GM12878 (cell line): ENCODE results near the gene HK1. TPM values are rescaled to one million over a fixed set of nuclear protein-coding genes. Genes with fewer than 3 reads are reported as not detected.
"Not testable (repeated sequence)": the region's sequence is repeated elsewhere in the genome, so short reads cannot be mapped to it uniquely, and the experiment has no call there.

Experiments
- ATAC-seq: fragments of 200-7000 bp; cut with Tn5 transposase; 3 replicates; pipeline ENCODE4 v1.9.1; 2020; ENCODE audit warnings: mild to moderate bottlenecking, moderate library complexity
- BruUV-seq: library from RNA; stranded (reverse); fragments of 400-500 nt; replicated peaks from 2 replicates; lab custom pipeline; 2021; lab: Mats Ljungman, UMichigan
- CTCF ChIA-PET: fragments of 300-600 bp; sonication (Branson Sonifier 250); formaldehyde crosslinking; extraction: SDS; loops from one replicate; lab custom pipeline; 2021; ENCODE audit warnings: inconsistent platforms; lab: Yijun Ruan, JAX
- POLR2A ChIA-PET: fragments of 350-600 bp; formaldehyde crosslinking; extraction: SDS; loops from one replicate; lab custom pipeline; 2021; ENCODE audit warnings: inconsistent platforms; lab: Charles Lee
- RAD21 ChIA-PET: fragments of 300-600 bp; sonication (Branson Sonifier 250); formaldehyde crosslinking; loops from one replicate; lab custom pipeline; 2023; ENCODE audit warnings: antibody characterized with exemption; ENCODE audit not compliant: unreplicated experiment; lab: Charles Lee
- SMC1A ChIA-PET: fragments of 300-600 bp; sonication (Branson Sonifier 250); formaldehyde crosslinking; loops from one replicate; lab custom pipeline; 2023; ENCODE audit not compliant: unreplicated experiment, uncharacterized antibody; lab: Charles Lee
- DNase-seq: peaks from one replicate; pipeline ENCODE4 v3.0.0-alpha.2; 2011; ENCODE audit warnings: low read depth, low spot score
- FAIRE-seq: peaks from 3 replicates; lab custom pipeline; 2011; peaks lifted over from hg19 to GRCh38; lab: Jason Lieb, UNC
- H2AFZ ChIP-seq: 2 replicates; pipeline ENCODE4 v1.6.0; 2011; ENCODE audit warnings: low read depth, low read length, control low read depth; ENCODE audit not compliant: control insufficient read depth
- H3K27ac ChIP-seq: 2 replicates; pipeline ENCODE4 v1.5.1; 2011; ENCODE audit warnings: control low read depth; ENCODE audit not compliant: control insufficient read depth, insufficient read depth
- H3K27me3 ChIP-seq, 2 experiments: replicated peaks in 1 of 2; 2 replicates each; pipeline versions ENCODE4 v1.6.0 to v1.6.1; 2011; ENCODE audit warnings: low read length in 1 of 2; ENCODE audit not compliant: control insufficient read depth in 2 of 2, insufficient read depth in 2 of 2
- H3K36me3 ChIP-seq, 2 experiments: 2 replicates each; pipeline ENCODE4 v1.5.1; 2011; ENCODE audit warnings: low read length in 1 of 2; ENCODE audit not compliant: control insufficient read depth in 2 of 2, insufficient read depth in 2 of 2
- H3K4me1 ChIP-seq: 2 replicates; pipeline ENCODE4 v1.6.1; 2011; ENCODE audit warnings: mild to moderate bottlenecking, low read length, moderate library complexity, mixed read lengths; ENCODE audit not compliant: control insufficient read depth, insufficient read depth
- H3K4me2 ChIP-seq: 2 replicates; pipeline ENCODE4 v1.6.0; 2011; ENCODE audit warnings: control low read depth; ENCODE audit not compliant: control insufficient read depth, insufficient read depth
- H3K4me3 ChIP-seq: fragments of 200-600 bp; sonication (generic); 2 replicates; pipeline ENCODE4 v1.5.1; 2016
- H3K79me2 ChIP-seq: 2 replicates; pipeline ENCODE4 v1.6.0; 2011; ENCODE audit warnings: low read length; ENCODE audit not compliant: control insufficient read depth, insufficient read depth
- H3K9ac ChIP-seq: 2 replicates; pipeline ENCODE4 v1.8.0; 2011; ENCODE audit warnings: low read length, control low read depth, mixed read lengths; ENCODE audit not compliant: control insufficient read depth, insufficient read depth
- H3K9me3 ChIP-seq: replicated peaks from 3 replicates; pipeline ENCODE4 v1.5.1; 2011; ENCODE audit warnings: mild to moderate bottlenecking, low read length; ENCODE audit not compliant: control insufficient read depth, insufficient read depth
- H4K20me1 ChIP-seq: 2 replicates; pipeline ENCODE4 v1.6.0; 2011; ENCODE audit not compliant: control insufficient read depth, insufficient read depth
- IRF5 ChIP-seq: fragments of 450-650 bp; IDR thresholded peaks from 2 replicates; pipeline ENCODE4 v1.6.1; 2017; ENCODE audit warnings: borderline replicate concordance
- MTA2 ChIP-seq: fragments of 450-650 bp; IDR thresholded peaks from 2 replicates; pipeline ENCODE4 v1.6.1; 2016; ENCODE audit warnings: low read depth, mild to moderate bottlenecking, moderate library complexity
- PKNOX1 ChIP-seq: fragments of 450-650 bp; IDR thresholded peaks from 2 replicates; pipeline ENCODE4 v1.6.1; 2016; ENCODE audit warnings: mild to moderate bottlenecking
- RELA ChIP-seq: fragments of 450-650 bp; IDR thresholded peaks from 2 replicates; pipeline ENCODE4 v1.8.0; 2014; ENCODE audit warnings: borderline replicate concordance; ENCODE audit not compliant: partially characterized antibody
- WGBS: methylation state at CpG from one replicate; pipeline ENCODE4 v1.1.6; 2016; ENCODE audit warnings: low lambda C conversion rate; ENCODE audit not compliant: insufficient replicate concordance, insufficient coverage; ENCODE audit errors: missing lambda C conversion rate; 5-methylcytosine and 5-hydroxymethylcytosine counted together
- in situ Hi-C: fragments of 300-500 bp; cut with MboI; formaldehyde crosslinking; loops from 9 replicates; pipeline ENCODE4 v1.14.3; 2018; ENCODE audit warnings: mixed read lengths
- intact Hi-C: fragments of 100-400 bp; cut with micrococcal nuclease; formaldehyde crosslinking; loops from one replicate; pipeline ENCODE4 v1.14.2; 2022; ENCODE audit not compliant: unreplicated experiment
- polyA plus RNA-seq, 11 experiments: library from polyadenylated mRNA; depleted of rRNA in 4 of 11; unstranded in 6 of 11; stranded (reverse) in 5 of 11; fragments of >200 nt; fragmentation: Nextera tagmentation in 4 of 11; fragmentation: Illumina TruSeq in 1 of 11; extraction: Ambion mirVana in 4 of 11; extraction: Trizol in 1 of 11; gene quantifications; 1 replicate in 1 of 11; 2 replicates in 10 of 11; pipeline versions ENCODE4 v1.2.1 to v1.2.3, GENCODE V29; 2011 to 2016; ENCODE audit warnings: inconsistent platforms in 2 of 11, missing spikeins in 2 of 11, low read depth in 1 of 11
- total RNA-seq, 4 experiments: library from RNA; depleted of rRNA in 3 of 4; stranded (reverse); fragments of >200 nt in 3 of 4; fragmentation: Illumina TruSeq in 1 of 4; extraction: Trizol in 1 of 4; gene quantifications; 2 replicates each; pipeline versions ENCODE4 v1.2.1 to v1.2.3, GENCODE V29; 2013 to 2021

The HK1 gene
- total and polyA plus RNA-seq, 10 of the 15 experiments (the other 5 are each of a cell fraction or from before 2014, with no cell fraction given) = 3.4 to 77.3 (median 46.6) TPM

DNA sequence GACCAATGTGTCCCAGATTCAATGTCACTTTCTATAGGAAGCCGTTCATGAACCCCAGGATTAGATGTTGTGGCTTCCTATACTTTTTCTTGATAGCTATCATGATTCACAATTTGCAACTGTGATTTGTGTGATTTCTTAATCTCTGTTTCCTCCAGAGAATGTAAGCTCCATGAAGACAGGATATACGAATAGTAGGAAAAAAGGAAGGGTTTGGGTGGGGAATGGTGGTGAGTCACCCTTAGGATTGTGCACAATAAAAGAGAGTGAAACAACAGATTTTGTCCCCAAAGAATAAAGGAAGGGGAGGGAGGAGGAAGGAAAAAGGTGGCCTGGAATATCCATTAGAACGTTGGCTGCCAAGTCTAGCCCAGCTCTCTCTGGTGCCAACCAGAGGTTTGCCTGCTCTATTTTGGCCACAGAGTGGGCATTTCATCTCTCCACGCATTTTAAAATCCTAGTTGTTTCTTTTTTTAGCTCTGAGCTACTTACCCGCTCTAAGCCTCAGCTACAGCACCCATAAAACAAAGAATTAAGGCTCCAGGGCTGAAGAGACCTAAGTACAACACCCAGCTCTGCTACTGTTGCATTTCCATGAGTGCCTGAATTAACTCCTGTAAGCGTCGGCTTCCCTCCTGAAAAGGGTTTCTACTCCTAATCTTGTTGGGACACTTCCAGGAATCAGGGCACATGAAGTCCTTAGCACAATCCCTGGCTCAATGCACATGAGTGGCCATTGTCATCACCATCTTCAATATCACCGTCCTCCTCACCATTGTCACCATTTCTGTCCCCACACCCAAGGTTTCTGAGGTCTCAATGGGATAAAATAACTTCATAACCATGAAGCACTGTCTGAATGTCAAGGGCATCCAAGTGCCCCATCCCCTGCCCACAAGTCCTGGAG is 3.5 kb downstream of the HK1 start (continued):
- TF ChIP-seq PKNOX1 = no peak
- TF ChIP-seq MTA2 = no peak
- no peak for TF ChIP-seq RELA
- TF ChIP-seq IRF5 = no peak

GRCh38 chr10:69284402-69284801 is 6.1 kb downstream of the HK1 start:
- H3K4me2 ChIP-seq, FAIRE-seq, H3K4me3 ChIP-seq, H4K20me1 ChIP-seq, BruUV-seq, H2AFZ ChIP-seq, POLR2A ChIA-PET, H3K9me3 ChIP-seq, H3K4me1 ChIP-seq, H3K79me2 ChIP-seq, intact Hi-C loops, H3K27ac ChIP-seq, DNase-seq, H3K9ac ChIP-seq, ATAC-seq, CTCF ChIA-PET, H3K36me3 ChIP-seq, H3K27me3 ChIP-seq, in situ Hi-C loops: not testable (repeated sequence)
- RAD21 ChIA-PET = interaction anchor here (0.7 kb wide), 1 partner anchor 106 kb away, joined by 3 read pairs; no protein-coding TSS in a partner anchor
- 58% methylated on average over 6 of the region's 6 CpGs for WGBS
- SMC1A ChIA-PET = interaction anchor here (0.6 kb wide), 1 partner anchor 177 kb away, joined by 3 read pairs; no protein-coding TSS in a partner anchor
